Ramos (cell line): ENCODE results near the gene SLC36A3.
"Not testable (repeated sequence)": the region's sequence is repeated elsewhere in the genome, so short reads cannot be mapped to it uniquely, and the experiment has no call there.

Experiments
- in situ Hi-C: fragments of 300-500 bp; cut with MboI; formaldehyde crosslinking; loops from one replicate; pipeline ENCODE4 v1.14.3; 2022; ENCODE audit warnings: low sequenced_read_pairs; ENCODE audit not compliant: unreplicated experiment

The SLC36A3 gene

DNA sequence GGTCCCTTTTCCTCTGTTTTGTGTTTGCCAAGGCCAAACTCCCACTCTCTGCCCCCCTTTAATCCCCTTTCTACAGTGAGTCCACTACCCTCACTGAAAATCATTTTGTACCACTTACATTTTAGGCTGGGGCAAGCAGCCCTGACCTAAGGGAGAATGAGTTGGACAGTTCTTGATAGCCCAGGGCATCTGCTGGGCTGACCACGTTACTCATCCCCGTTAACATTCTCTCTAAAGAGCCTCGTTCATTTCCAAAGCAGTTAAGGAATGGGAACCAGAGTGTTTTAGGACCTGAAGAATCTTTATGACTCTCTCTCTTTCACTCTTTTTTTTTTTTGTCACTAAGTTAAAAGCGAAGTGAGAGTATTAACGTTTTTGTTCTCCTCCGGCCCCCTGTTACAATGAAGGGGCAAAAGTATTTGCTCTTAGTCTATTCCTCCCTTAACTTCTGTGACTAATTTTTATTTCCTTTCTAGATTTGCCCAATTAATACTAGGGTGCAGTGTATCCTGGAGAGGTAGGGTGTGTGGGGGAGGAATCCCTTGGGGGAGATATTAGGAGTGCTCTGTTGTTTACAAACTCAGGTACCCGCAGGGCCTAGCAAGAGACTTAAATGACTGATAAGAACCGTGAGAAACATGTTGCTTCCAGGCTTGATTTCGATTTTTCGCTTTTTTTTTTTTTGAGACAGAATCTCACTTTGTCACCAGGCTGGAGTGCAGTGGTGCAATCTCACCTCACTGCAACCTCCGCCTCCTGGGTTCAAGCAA lies 35.9 kb downstream of the SLC36A3 start:
- in situ Hi-C loops, result no loop called here

DNA sequence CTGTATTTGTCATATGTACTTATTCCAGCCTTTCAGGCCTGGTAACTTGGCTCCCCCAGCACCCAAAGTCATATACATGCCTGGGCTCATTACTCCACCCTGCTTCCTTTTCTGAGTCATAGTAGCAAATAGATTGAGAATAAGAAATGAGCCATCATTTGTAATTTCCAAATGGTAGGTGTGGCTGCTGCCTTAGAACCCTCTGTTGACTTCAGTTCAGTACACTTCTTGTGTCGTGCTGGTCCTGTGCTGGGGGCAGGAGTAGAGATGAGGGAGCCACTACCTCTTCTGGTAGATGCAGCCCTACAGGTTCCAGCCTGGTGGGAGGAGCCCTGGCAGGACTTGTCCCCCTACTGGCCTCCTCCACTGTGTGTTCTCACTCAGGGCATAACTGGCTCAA lies 39.5 kb downstream of the SLC36A3 start:
- in situ Hi-C loops, result no loop called here

DNA sequence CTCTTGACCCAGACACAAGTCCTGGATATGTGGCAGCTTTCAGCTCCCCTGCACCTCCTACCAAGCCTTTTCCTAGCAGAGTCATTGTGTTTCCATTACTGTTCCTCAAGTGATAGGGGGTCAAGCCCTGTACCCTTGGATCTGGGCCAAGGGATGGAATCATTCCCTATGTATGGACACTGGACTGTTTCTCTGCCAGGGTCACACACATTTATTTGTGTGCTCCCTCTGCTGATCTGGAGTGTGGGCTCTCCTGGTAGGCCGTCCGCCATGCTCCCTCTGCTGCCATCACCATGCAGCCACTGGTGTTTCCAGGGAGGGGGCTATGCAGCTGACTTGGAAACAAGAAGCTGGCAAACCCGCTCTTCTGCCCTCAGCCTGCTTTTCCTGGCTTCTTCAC lies 41.0 kb downstream of the SLC36A3 start:
- in situ Hi-C loops, result no loop called here

DNA sequence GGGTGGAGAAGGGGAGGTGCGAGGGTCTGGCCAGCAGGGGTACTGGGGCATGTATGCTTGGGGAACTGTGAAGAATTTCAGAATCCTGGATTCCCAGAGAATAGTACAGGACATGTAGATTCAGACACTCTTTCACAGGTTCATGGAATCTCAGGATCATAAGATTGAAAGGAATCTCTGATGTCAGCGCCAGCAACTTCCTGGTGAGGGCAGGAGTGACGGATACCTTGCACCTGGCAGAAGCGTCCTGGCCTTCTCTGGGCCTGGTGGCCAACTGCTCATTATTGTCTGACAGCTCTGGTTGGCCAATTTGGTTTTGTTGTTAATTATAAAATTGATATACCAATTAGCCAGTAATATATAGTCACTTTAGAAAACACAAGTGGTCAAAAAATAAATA lies 43.6 kb downstream of the SLC36A3 start:
- in situ Hi-C loops, result no loop called here

DNA sequence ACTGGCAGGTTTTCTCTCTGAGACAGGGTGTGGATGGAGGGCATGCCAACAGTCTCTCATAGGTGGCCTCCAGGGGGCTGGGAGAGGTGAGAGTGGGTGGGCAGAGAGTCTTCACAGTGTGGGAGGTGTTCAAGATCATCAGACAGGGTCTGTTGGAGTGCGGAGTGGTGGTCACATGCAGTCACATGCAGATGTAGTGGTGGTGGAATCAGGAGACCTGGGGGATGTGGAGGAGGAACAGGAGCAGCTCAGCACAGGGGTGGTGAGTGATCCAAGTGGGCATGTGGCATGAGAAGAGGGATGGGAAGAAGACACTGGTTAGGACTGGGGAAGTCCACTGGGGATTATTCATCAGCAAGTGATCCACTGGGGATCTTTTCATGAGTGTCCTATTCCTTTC lies 44.8 kb downstream of the SLC36A3 start:
- in situ Hi-C loops, result no loop called here

DNA sequence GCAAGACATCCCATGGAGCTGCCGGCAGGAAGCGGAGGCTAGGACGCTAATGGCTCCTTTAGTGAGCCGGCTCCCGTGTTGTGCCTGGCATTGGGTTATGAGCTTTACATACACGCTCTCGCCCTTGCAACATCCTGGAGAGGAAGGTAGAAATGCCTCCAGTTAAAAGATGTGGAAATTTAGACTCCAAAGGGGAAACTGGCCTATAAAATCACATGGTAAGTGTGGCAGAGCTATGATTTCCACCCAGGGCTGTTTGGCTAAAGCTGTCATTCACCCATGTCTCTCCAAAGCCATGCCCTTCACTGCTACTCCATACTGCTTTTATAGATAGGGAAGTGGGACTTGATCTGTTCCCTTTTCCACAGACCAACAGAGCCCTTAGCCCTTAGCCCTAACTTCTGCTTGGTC lies 45.4 kb downstream of the SLC36A3 start:
- in situ Hi-C loops, result no loop called here

DNA sequence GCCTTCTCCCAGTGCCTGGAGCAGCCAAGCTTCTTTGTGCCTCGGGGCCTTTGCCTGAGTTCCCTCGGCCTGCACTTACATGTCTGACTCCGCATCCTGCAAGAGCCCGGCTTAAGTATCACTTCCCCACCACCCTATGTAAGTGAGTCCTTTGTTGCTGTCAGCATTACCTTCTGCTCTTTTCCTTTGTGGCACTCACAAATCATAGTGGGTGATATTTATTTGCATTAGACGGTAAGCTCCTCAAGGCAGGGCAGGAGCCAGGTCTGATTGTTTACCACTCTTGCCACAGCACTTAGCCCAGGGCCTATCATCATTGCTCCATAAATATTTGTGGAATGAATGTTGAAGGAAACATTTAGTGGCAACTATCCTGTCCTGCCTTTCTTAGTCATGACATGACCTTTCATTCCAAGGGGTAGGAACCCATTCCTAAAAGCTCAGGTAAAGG lies 45.8 kb downstream of the SLC36A3 start:
- in situ Hi-C loops, result no loop called here

DNA sequence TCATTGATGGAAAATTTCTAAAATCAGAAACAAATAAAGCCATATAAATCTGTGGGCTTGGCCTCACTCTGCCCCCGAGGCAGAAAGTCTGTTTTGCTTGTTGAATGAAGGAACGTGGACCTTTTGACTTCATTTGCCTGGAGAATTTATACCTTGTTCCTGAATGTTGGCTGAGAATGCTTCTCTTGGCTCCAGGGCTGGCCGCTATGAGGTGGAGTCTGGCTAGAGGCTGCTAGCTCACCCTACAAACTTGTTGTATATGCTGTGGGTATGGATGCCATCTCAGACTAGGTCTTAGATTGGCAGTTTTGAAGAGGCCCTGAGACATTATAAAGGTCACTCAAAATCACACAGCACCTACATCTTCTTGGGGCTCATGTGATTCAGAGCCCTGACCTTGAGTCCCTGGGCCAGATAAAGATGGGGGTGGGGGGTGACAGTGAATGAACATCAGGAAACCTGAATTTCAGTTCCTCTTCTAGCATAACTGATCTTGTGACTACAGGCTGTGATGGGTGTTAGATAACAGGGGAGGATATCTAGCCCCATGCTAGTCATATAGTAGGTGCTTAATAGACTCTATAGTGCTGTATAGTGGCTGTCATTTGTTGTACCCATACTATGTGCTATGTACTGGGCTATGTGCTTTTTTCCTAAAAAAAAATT lies 47.8 kb downstream of the SLC36A3 start:
- in situ Hi-C loops, result no loop called here

DNA sequence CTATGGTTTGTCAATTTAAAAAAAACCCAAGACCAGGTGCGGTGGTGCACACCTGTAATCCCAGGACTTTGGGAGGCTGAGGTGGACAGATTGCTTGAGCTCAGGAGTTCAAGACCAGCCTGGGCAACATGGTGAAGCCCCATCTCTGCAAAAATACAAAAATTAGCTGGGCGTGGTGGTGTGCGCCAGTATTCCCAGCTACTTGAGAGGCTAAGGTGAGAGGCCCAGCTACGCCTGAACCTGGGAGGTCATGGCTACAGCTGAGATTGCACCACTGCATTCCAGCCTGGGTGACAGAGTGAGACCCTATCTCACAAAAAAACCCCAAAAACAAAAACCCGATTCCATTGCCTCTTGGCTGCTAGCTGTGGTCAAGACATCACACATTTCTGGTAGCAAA lies 48.6 kb downstream of the SLC36A3 start:
- in situ Hi-C loops, result not testable (repeated sequence)

DNA sequence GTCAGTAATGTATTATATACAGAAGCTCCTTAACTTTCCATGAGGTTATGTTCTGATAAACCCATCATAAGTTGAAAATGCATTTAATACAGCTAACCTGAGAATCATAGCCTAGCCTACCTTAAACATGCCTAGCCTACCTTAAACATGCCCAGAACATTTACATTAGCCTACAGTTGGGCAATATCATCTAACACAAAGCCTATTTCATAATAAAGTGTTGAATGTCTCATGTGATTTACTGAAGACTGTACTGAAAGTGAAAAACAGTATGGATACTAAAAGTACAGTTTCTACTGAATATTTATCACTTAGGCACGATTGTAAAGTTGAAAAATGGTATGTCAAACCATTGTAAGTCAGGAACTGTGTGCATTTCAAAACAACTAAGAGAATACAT lies 49.0 kb downstream of the SLC36A3 start:
- in situ Hi-C loops, result no loop called here

DNA sequence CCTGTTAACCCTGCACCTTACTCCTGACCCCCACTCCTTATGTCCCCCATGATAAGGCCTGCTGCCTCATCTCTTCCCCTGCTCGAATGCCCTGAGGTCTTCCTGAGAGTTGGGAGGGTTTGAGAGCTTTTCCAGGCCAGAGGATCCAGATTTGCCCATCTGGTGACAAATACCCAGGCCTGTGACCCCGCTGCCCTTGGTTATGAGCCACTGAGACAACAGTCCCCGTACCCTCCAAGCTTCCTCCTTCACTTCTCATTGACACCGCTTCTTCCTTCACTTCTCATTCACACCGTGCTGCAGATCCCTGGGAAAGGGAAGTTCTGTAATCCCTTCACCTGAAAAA lies 50.0 kb downstream of the SLC36A3 start:
- in situ Hi-C loops, result no loop called here

DNA sequence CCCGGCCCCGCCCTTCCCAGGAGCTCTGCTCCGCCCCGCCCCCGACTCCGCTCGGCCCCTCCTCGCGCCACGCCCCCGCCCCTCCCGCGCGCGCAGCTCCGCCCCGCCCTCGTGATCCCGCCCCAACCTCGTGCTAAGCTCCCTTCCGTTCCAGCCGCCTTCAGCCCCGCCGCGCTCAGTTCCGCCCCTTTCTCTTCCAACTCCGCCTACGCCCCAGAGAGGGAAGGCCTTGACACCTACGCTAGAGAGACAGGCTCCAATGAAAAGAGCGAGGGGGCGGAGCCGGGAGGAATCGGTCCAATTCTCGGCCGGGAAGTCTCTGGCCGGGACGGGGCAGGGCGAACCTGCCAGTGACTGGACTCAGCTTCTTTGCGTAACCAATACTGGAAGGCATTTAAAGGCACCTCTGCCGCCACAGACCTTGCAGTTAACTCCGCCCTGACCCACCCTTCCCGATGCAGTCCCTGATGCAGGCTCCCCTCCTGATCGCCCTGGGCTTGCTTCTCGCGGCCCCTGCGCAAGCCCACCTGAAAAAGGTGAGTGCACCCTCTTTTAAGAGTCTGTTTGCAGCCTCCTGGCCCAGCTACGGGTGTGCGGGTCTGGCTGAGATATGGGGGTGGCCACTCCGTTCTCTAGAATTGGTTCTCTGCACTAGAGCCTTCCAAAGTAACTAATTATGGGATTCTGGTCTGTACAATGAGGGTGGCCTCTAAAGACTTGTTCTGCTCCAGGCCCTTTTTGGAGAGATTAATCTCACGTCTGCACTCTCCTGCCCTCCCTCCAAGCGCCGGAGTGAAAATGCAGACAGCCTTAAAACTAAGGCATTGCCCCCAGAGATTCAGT lies 50.6 kb downstream of the SLC36A3 start, which contains the start of gene GM2A:
Gene GM2A (plus strand): TSS at position 424 of the 843 bp plus-strand sequence. CDS start 32 bp downstream, at position 456.
- in situ Hi-C loops, result no loop called here

DNA sequence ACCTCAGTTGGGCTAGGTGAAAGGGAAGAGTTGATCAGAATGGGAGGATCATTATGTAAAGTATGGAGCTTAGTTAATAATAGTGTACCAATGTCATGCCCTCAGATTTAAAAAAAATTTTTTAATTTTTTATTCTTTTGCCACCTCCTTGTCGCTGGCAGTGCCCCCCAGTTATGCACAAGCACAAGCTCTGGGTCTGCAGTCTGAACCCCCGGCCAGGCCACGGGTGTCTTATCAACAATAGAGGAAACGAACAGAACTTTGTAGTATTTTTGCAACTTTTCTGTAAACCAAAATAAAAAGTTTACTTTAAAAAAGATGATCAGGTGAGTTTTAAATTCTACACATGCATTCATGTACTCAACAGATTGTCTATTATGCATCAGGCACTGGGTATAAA lies 51.9 kb downstream of the SLC36A3 start:
- in situ Hi-C loops, result no loop called here

DNA sequence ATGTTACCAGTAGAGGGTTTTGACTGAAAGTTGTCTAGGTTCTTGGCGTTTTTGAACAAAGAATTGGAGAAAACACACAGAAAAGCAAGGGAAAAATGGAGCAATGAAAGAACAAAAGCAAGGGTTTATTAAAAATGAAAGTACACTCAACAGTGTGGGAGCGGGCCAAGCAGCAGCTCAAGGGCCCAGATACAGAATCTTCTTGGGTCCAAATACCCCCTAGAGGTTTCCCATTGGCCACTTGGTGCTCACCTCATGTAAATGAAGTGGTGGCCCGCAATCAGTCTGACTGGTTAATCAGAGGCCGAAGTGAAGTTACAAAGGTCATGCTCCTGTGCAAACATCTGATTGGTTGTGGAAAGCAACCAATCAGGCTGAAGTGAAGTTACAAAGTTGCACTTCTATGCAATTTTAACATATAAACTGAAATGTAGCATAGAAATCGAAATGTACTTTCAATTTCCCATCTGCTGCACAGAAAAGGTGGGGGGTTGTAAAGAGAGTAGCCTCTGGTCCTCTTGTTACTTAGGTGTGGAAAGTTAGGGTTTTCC lies 52.5 kb downstream of the SLC36A3 start:
- in situ Hi-C loops, result no loop called here

DNA sequence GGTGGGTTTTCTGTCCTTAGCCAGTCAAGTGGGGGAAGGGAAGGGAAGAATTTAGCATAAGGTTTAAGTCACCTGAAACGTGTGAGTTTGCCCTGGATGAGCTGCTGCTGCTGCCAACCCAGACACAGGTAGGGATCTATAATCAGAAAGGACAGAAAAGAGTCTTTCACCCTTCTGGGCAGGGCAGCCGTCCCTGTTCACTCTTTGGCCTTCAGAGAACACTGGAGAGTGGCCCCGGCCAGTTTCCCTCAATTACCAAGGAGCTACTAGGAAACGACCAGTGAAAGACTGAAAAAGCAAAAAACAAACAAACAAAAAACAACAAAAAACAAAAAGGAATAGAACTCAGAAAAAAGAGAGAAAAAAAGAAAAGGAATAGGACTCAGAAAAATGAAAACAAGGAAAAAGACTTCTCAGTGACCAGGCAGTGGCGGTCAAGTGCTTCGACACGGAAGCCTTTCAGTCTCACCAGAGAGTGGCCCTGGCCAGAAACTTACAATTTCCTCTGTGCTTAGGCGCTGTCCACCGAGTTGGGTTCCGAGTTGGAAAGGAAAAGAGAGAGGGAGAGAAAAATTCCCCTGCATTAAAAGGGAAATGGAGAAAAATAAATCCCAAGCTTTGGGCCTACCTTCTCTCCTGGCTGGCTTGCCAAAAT lies 53.1 kb downstream of the SLC36A3 start:
- in situ Hi-C loops, result no loop called here

DNA sequence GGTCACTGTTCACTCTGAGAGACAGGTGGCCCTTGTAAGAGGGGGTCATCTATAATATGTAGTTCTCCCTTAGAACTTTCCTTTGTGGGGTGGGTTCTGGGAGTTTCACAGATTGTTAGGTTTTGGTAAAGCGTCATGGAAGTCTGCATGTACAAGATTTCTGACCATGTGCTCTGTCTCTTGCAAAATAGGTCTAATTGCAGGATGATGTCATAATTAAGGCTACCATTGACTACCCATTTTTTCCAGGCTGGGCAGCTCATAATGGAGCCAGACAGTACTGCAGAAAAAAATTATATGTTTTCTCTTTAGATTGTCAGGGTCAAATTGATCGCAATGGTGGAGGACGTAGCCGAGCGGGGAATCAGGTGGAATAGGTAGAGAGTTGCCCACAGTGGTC lies 54.3 kb downstream of the SLC36A3 start:
- in situ Hi-C loops, result loop anchor here (10.0 kb wide), 1 partner anchor 124 kb away; no protein-coding TSS in a partner anchor

DNA sequence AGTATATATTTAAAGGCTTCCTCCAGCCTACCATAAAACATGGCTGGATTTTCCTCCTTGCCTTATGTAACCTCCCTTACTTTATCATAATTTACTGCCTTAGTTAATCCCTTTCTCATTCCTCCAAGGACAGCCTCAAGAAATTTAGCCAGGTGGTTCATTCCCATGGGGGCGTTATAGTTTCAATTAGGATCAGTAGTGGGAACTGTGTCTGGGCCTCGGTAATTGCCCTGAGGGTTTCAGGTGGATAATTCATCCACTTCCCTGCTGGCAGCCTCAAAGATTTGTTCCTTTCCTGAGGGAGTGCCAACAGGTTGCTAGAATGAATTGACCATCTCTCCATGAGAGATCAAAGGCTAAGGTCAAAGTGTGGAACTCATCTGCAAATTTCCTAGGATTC lies 54.9 kb downstream of the SLC36A3 start:
- in situ Hi-C loops, result loop anchor here (10.0 kb wide), 1 partner anchor 124 kb away; no protein-coding TSS in a partner anchor

DNA sequence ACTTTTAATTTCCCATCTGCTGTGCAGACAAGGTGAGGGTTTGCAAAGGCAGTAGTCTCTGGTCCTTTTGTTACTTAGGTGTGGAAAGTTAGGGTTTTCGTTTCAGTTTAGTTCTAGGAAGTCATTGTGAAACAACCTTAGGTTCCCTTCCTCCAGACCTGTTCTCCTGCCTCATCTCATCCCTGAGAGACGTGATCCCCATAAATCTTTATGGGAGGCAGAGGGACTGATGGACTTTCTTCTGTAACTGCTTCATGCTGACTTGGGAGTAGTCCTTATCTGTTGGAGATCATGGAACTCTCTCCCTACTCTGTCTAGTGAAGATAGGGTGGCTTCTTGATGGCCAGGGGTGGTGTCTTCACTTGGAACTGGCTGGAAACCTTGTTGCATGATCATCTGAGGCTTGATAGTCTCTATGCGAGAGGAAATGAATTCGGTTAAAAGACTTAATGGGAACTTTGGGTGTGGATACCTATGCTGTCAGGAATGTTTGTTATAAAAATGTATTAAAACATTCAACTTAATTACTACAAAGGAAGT lies 57.8 kb downstream of the SLC36A3 start:
- in situ Hi-C loops, result loop anchor here (10.0 kb wide), 1 partner anchor 121 kb away; no protein-coding TSS in a partner anchor

DNA sequence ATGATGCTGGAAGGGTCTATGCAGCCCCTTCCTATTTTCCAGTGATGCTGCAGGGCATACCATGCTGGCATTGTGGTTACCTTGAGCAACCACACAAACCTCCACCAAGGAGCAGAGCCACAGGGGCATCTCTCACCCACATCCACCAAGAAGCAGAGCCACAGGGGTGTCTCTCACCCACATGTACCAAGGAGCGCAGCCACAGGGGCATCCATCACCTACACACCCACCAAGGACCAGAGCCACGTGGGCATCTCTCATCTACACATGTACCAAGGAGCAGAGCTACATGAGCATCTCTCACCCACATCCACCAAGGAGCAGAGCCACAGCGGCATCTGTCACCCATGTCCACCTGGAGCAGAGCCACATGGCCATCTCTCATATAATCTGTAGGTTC lies 59.4 kb downstream of the SLC36A3 start:
- in situ Hi-C loops, result loop anchor here (10.0 kb wide), 1 partner anchor 119 kb away; no protein-coding TSS in a partner anchor

DNA sequence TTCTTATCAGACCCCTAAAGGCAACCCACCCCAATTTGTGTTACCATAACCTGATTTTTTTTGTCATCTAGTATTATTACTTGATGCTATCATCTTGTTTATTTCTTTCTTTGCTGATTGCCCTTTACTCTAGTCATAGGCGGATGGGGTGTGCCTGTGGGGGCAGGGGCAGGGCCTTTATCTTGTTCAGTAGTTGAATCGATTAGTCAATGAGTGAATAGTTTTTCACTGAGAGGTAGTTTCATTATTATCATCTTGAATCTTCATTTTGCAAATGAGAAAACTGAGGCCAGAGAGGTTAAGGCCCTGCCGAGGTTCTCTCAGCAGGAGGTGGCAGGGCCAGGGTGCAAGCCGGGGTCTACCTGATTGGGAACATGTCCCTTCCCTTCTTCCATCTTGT lies 60.0 kb downstream of the SLC36A3 start:
- in situ Hi-C loops, result loop anchor here (10.0 kb wide), 1 partner anchor 119 kb away; no protein-coding TSS in a partner anchor
